DND-41 (cell line): Measurements from ENCODE around the gene MGME1.

Source experiments
- EZH2 ChIP-seq: IDR thresholded peaks from 3 replicates; pipeline ENCODE4 v1.6.1; 2012; ENCODE audit warnings: borderline replicate concordance, low read depth, mild to moderate bottlenecking, moderate library complexity, low read length, inconsistent platforms; ENCODE audit not compliant: severe bottlenecking
- TF ChIP-seq, protein P1 (sequence below): IDR thresholded peaks from 2 replicates; pipeline ENCODE4 v1.5.1; 2012; ENCODE audit warnings: borderline replicate concordance, low read length, moderate library complexity, mild to moderate bottlenecking; ENCODE audit not compliant: poor library complexity, severe bottlenecking; ENCODE audit errors: extremely low read depth

DNA sequence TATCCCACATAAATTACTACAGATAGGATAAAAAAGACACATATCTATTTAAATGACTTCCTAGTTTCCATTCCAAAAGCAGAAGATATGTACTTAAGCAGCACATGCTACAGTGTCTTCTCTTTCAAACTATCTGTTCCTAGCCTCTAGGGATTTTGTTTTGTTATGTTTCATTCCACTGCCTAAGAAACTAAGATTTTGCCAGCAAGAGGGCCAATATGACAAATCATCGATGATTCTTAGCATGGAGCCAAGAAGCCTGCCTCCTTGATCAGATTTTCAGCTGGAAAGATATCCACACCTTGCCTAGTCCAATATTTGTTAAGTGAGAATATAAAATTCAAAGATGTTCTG is 7.3 kb upstream of the MGME1 start:
- TF ChIP-seq, protein P1, sequence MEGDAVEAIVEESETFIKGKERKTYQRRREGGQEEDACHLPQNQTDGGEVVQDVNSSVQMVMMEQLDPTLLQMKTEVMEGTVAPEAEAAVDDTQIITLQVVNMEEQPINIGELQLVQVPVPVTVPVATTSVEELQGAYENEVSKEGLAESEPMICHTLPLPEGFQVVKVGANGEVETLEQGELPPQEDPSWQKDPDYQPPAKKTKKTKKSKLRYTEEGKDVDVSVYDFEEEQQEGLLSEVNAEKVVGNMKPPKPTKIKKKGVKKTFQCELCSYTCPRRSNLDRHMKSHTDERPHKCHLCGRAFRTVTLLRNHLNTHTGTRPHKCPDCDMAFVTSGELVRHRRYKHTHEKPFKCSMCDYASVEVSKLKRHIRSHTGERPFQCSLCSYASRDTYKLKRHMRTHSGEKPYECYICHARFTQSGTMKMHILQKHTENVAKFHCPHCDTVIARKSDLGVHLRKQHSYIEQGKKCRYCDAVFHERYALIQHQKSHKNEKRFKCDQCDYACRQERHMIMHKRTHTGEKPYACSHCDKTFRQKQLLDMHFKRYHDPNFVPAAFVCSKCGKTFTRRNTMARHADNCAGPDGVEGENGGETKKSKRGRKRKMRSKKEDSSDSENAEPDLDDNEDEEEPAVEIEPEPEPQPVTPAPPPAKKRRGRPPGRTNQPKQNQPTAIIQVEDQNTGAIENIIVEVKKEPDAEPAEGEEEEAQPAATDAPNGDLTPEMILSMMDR: no peak
- no peak for TF ChIP-seq EZH2
